BJ (cell line): Measurements from ENCODE around the gene UGT1A8. TPM values are rescaled to one million over a fixed set of nuclear protein-coding genes. Genes with fewer than 3 reads are reported as not detected.

Experiments
- CTCF ChIA-PET: fragments of 350-600 bp; formaldehyde crosslinking; extraction: SDS; loops from one replicate; lab custom pipeline; 2021; ENCODE audit warnings: antibody characterized with exemption, inconsistent platforms; lab: Yijun Ruan, JAX
- POLR2A ChIA-PET: fragments of 300-600 bp; sonication (Branson Sonifier 250); formaldehyde crosslinking; extraction: SDS; loops from one replicate; lab custom pipeline; 2021; ENCODE audit warnings: antibody characterized with exemption; lab: Charles Lee
- DNase-seq: peaks from one replicate; pipeline ENCODE4 v3.0.0-alpha.2; 2011; ENCODE audit warnings: low read depth
- H3K27me3 ChIP-seq: 2 replicates; pipeline ENCODE4 v1.6.0; 2011; ENCODE audit warnings: low read length; ENCODE audit not compliant: control insufficient read depth, insufficient read depth
- H3K36me3 ChIP-seq: 2 replicates; pipeline ENCODE4 v1.5.1; 2011; ENCODE audit warnings: low read length; ENCODE audit not compliant: control insufficient read depth, insufficient read depth
- H3K4me3 ChIP-seq: 2 replicates; pipeline ENCODE4 v1.5.1; 2011; ENCODE audit warnings: low read depth, mild to moderate bottlenecking, control low read depth, low read length
- polyA plus RNA-seq: library from polyadenylated mRNA; depleted of rRNA; stranded (reverse); fragments of >200 nt; gene quantifications from 2 replicates; pipeline ENCODE4 v1.2.3, GENCODE V29; 2011
- TF ChIP-seq, protein P1 (sequence below): IDR thresholded peaks from 2 replicates; pipeline ENCODE4 v1.5.1; 2011; ENCODE audit warnings: low read depth, mild to moderate bottlenecking, control low read depth, inconsistent platforms, low read length, moderate library complexity; ENCODE audit not compliant: insufficient read depth

Gene UGT1A8
- polyA plus RNA-seq, 1 experiment, result not detected

DNA sequence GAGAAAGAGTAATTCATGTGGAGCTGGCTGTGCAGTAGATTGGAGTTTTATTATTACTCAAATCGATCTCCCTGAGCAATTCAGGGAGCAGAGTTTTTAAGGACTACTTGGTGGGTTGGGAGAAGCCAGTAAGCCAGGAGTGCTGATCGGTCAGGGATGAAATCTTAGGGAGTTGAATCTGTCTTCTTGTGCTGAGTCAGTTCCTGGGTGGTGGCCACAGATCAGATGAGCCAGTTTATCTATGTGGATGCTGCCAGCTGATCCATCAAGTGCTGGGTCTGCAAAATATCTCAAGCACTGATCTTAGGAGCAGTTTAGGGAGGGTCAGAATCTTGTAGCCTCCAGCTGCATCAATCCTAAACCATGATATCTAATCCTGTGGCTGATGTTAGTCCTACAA, 17.0 kb upstream of the UGT1A8 start:
- H3K27me3 ChIP-seq, result peaks cover 4% of the 10 kb centered on the region; the same call in 1 of the 2 replicates
- POLR2A ChIA-PET, result no interaction called here
- DNase-seq, result no peak
- CTCF ChIA-PET, result no interaction called here
- TF ChIP-seq, protein P1, sequence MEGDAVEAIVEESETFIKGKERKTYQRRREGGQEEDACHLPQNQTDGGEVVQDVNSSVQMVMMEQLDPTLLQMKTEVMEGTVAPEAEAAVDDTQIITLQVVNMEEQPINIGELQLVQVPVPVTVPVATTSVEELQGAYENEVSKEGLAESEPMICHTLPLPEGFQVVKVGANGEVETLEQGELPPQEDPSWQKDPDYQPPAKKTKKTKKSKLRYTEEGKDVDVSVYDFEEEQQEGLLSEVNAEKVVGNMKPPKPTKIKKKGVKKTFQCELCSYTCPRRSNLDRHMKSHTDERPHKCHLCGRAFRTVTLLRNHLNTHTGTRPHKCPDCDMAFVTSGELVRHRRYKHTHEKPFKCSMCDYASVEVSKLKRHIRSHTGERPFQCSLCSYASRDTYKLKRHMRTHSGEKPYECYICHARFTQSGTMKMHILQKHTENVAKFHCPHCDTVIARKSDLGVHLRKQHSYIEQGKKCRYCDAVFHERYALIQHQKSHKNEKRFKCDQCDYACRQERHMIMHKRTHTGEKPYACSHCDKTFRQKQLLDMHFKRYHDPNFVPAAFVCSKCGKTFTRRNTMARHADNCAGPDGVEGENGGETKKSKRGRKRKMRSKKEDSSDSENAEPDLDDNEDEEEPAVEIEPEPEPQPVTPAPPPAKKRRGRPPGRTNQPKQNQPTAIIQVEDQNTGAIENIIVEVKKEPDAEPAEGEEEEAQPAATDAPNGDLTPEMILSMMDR, result no peak
- no peak overlapping the region for H3K4me3 ChIP-seq
- no peaks in the 10 kb centered on the region for H3K36me3 ChIP-seq

DNA sequence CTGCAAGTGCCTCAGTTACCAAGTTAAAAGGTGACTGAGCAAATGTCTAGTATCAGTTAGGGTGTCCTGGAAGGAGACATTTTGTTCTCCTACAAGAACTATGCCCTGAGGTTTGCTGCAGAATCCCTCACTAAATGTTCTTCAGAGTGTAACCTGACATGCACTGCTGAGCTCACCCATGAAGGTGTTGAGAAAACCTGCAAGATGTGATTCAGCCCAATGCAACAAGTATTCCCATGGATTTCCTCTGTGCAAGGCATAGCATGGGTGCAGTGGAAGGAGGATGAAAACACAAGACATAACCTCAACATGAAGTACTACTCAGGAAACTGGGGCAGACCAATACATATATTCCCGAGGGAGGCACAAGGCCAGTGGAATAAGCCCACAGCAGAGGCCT, 15.4 kb upstream of the UGT1A8 start:
- TF ChIP-seq, protein P1, result no peak
- ChIA-PET POLR2A (no interaction called here), CTCF (interaction anchor here (0.9 to 1.0 kb wide), 2 partner anchors 11 to 12 kb away, joined by 3 read pairs; no protein-coding TSS in a partner anchor)
- Histone ChIP-seq H3K27me3 (peaks cover 4% of the 10 kb centered on the region; the same call in 1 of the 2 replicates), H3K36me3 (no peaks in the 10 kb centered on the region), H3K4me3 (no peak overlapping the region)
- no peak for DNase-seq

DNA sequence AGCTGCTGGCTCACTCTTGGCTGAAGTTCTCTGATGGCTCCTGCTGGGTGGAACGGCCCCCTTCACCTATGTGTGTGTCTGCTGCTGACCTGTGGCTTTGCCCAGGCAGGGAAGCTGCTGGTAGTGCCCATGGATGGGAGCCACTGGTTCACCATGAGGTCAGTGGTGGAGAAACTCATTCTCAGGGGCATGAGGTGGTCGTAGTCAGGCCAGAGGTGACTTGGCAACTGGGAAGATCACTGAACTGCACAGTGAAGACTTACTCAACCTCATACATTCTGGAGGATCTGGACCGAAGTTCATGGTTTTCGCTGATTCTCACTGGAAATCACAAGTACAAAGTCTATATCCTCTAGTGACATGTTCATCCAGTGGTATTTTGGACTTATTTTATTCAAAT, 13.9 kb upstream of the UGT1A8 start:
- POLR2A ChIA-PET, result no interaction called here
- DNase-seq, result no peak
- TF ChIP-seq, protein P1, result no peak
- Histone ChIP-seq H3K4me3 (no peak overlapping the region), H3K36me3 (no peaks in the 10 kb centered on the region), H3K27me3 (peaks cover 4% of the 10 kb centered on the region; the same call in 1 of the 2 replicates)
- CTCF ChIA-PET, result no interaction called here

DNA sequence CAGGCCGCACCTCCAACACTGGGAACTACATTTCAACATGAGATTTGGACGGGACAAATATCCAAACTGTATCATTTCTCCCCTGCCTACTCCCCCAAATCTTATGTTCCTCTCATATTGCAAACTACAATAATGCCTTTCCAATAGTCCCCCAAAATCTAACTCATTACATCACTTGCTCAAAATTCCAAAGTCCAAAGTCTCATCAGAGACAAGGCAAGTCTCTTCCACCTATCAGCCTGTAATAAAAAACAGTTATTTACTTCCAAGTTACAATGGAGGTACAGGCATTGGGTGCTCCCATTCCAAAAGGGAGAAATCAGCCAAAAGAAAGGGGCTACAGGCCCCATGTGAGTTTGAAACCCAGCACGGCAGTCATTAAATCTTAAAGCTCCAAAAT, 12.6 kb upstream of the UGT1A8 start:
- ChIA-PET POLR2A (no interaction called here), CTCF (interaction anchor here (0.9 kb wide), 1 partner anchor 111 kb away, joined by 3 read pairs; no protein-coding TSS in a partner anchor)
- TF ChIP-seq, protein P1, result no peak
- no peak overlapping the region for H3K4me3 ChIP-seq
- DNase-seq, result no peak
- H3K27me3 ChIP-seq, result peaks cover 4% of the 10 kb centered on the region; the same call in 1 of the 2 replicates
- no peaks in the 10 kb centered on the region for H3K36me3 ChIP-seq

DNA sequence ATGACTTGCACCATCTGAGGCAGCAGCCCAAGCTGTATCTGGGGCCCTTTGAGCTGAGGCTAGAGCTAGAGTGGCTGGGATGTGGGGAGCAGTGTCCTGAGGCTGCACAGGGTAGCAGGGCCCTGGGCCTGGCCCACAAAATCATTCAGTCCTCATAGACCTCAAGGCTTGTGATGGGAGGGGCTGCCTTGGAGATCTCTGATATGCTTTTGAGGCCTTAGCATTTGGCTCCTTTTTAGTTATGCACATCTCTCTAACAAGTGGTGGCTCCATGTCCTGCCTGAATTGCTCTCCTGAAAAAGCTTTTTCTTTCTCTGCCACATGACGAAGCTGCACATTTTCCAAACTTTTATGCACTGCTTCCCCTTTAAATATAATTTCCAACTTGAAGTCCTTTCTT, 11.8 kb upstream of the UGT1A8 start:
- ChIA-PET CTCF (no interaction called here), POLR2A (no interaction called here)
- no peaks in the 10 kb centered on the region for H3K27me3 ChIP-seq

More for the DNA sequence above, 11.8 kb upstream of the UGT1A8 start:
- Histone ChIP-seq H3K4me3 (no peak overlapping the region), H3K36me3 (no peaks in the 10 kb centered on the region)
- DNase-seq, result no peak
- TF ChIP-seq, protein P1, result no peak
